Measurements from ENCODE around the gene AEBP1. TPM values are rescaled to one million over a fixed set of nuclear protein-coding genes. Genes with fewer than 3 reads are reported as not detected.
A peak's percentile ranks its signal among the peaks of the same experiment; 100 is the strongest.

The AEBP1 gene
- total RNA-seq, 1 donor from 2014 or later = 272 TPM

GRCh38 chr7:44094365-44094764, 9.8 kb upstream of the AEBP1 start:
- ATAC-seq = no peak
- Histone ChIP-seq H3K27me3 (no peaks in the 10 kb centered on the region), H3K4me1 (no peaks in the 10 kb centered on the region), H3K27ac (peak overlapping the region; percentile 44), H3K9me3 (no peaks in the 10 kb centered on the region), H3K36me3 (no peaks in the 10 kb centered on the region), H3K4me3 (no peak overlapping the region)
- intact Hi-C loops (cut with DNase I) = no loop called here
- DNase-seq = no peak
- no peak for TF ChIP-seq CTCF (IDR thresholded peaks at IDR 0.05)

- no peaks in the 10 kb centered on the region for H3K27me3 ChIP-seq
- no peak overlapping the region for H3K4me3 ChIP-seq
- DNase-seq (no peak), ATAC-seq (no peak)
- H3K36me3 ChIP-seq = no peaks in the 10 kb centered on the region
- H3K4me1 ChIP-seq = no peaks in the 10 kb centered on the region
- intact Hi-C loops (cut with DNase I) = no loop called here
- no peak overlapping the region for H3K27ac ChIP-seq
- no peak for TF ChIP-seq CTCF (IDR thresholded peaks at IDR 0.05)
- no peaks in the 10 kb centered on the region for H3K9me3 ChIP-seq
These were observed 9.1 kb upstream of the AEBP1 start for GRCh38 chr7:44094883-44095592.

GRCh38 chr7:44095781-44096180, 8.4 kb upstream of the AEBP1 start:
- no peak overlapping the region for H3K27ac ChIP-seq
- H3K36me3 ChIP-seq = no peaks in the 10 kb centered on the region
- intact Hi-C loops (cut with DNase I) = no loop called here
- no peak for DNase-seq
- no peaks in the 10 kb centered on the region for H3K27me3 ChIP-seq
- no peaks in the 10 kb centered on the region for H3K4me1 ChIP-seq
- no peak for TF ChIP-seq CTCF (IDR thresholded peaks at IDR 0.05)
- ATAC-seq = no peak
- H3K4me3 ChIP-seq = no peak overlapping the region
- H3K9me3 ChIP-seq = no peaks in the 10 kb centered on the region

- no peaks in the 10 kb centered on the region for H3K9me3 ChIP-seq
- no peaks in the 10 kb centered on the region for H3K36me3 ChIP-seq
- TF ChIP-seq CTCF (IDR thresholded peaks at IDR 0.05) = no peak
- no peaks in the 10 kb centered on the region for H3K4me1 ChIP-seq
- no peak for DNase-seq
- H3K27ac ChIP-seq = no peak overlapping the region
- intact Hi-C loops (cut with DNase I) = no loop called here
- H3K4me3 ChIP-seq = no peak overlapping the region
- ATAC-seq = peak; percentile 9
- no peaks in the 10 kb centered on the region for H3K27me3 ChIP-seq
These were observed 7.7 kb upstream of the AEBP1 start for GRCh38 chr7:44096326-44096881.

GRCh38 chr7:44097064-44097932, 6.8 kb upstream of the AEBP1 start:
- Histone ChIP-seq H3K4me1 (no peaks in the 10 kb centered on the region), H3K27me3 (no peaks in the 10 kb centered on the region), H3K36me3 (no peaks in the 10 kb centered on the region), H3K27ac (no peak overlapping the region), H3K9me3 (no peaks in the 10 kb centered on the region), H3K4me3 (no peak overlapping the region)
- TF ChIP-seq CTCF (IDR thresholded peaks at IDR 0.05) = no peak
- no peak for ATAC-seq
- DNase-seq = no peak
- intact Hi-C loops (cut with DNase I) = no loop called here

Data from upper lobe of right lung (tissue), 1 donor.